Esophagus squamous epithelium (tissue), 4 donors: ENCODE results near the gene PLCB2.

Experiments used
- CTCF ChIP-seq, 6 experiments: fragments of 450-650 bp in 4 of 6; fragments of 200-600 bp in 2 of 6; sonication (generic) in 2 of 6; IDR thresholded peaks; one replicate each; pipeline ENCODE4 v1.5.1; 2016 to 2019; ENCODE audit warnings: antibody characterized with exemption in 6 of 6, mild to moderate bottlenecking in 4 of 6, moderate library complexity in 4 of 6
- POLR2A ChIP-seq, 4 donors: fragments of 450-650 bp; IDR thresholded peaks; one replicate each; pipeline ENCODE4 v1.6.1; 2017; ENCODE audit warnings: antibody characterized with exemption in 4 of 4, mild to moderate bottlenecking in 4 of 4, moderate library complexity in 3 of 4

- no peak for TF ChIP-seq CTCF (IDR thresholded peaks at IDR 0.05)
- no peak for TF ChIP-seq POLR2A (IDR thresholded peaks at IDR 0.05)
Observed at GRCh38 chr15:40265355-40265754, 42.4 kb downstream of the PLCB2 start.
